Heart right ventricle (tissue), 16 donors: ENCODE data around the gene NKPD1. TPM values are rescaled to one million over a fixed set of nuclear protein-coding genes. Genes with fewer than 3 reads are reported as not detected.

Experiments
- ATAC-seq, 8 donors: fragments of 200-7000 bp; cut with Tn5 transposase; one replicate each; pipeline ENCODE4 v1.9.1; 2020; ENCODE audit warnings: mild to moderate bottlenecking in 8 of 8, moderate library complexity in 8 of 8, moderate number of reproducible peaks in 1 of 8
- DNase-seq, 2 donors: peaks; one replicate each; pipeline ENCODE4 v3.0.0-alpha.2; 2020
- H3K27ac ChIP-seq, 10 donors: fragments of 200-600 bp; sonication (generic) in 2 of 10; one replicate each; pipeline versions ENCODE4 v1.5.0 to v1.8.0; 2020 to 2022; ENCODE audit warnings: mild to moderate bottlenecking in 3 of 10
- H3K27me3 ChIP-seq, 7 donors: fragments of 200-600 bp; one replicate each; pipeline ENCODE4 v1.8.0; 2021 to 2022; ENCODE audit warnings: mild to moderate bottlenecking in 2 of 7
- H3K36me3 ChIP-seq, 9 donors: fragments of 200-600 bp; sonication (generic) in 1 of 9; one replicate each; pipeline versions ENCODE4 v1.5.0 to v1.8.0; 2020 to 2022; ENCODE audit warnings: mild to moderate bottlenecking in 2 of 9
- H3K4me1 ChIP-seq, 9 donors: fragments of 200-600 bp; sonication (generic) in 1 of 9; one replicate each; pipeline versions ENCODE4 v1.5.0 to v1.8.0; 2020 to 2022; ENCODE audit warnings: mild to moderate bottlenecking in 4 of 9
- H3K4me3 ChIP-seq, 10 donors: fragments of 200-600 bp; sonication (generic) in 2 of 10; one replicate each; pipeline versions ENCODE4 v1.5.0 to v1.8.0; 2020 to 2022; ENCODE audit warnings: mild to moderate bottlenecking in 7 of 10, moderate library complexity in 2 of 10
- H3K9me3 ChIP-seq, 11 donors: fragments of 200-600 bp in 10 of 11; sonication (generic) in 2 of 11; one replicate each; pipeline versions ENCODE4 v1.5.0 to v1.8.0; 2013 to 2022; ENCODE audit warnings: mild to moderate bottlenecking in 2 of 11, control low read depth in 1 of 11, moderate library complexity in 1 of 11
- WGBS, 2 donors: extraction: QIAGEN DNeasy Blood & Tissue Kit; methylation state at CpG; one replicate each; pipeline ENCODE4 v1.1.7; 2013; ENCODE audit warnings: inconsistent platforms in 1 of 2; 5-methylcytosine and 5-hydroxymethylcytosine counted together
- intact Hi-C, 10 donors: fragments of 100-400 bp; cut with DNase I; formaldehyde crosslinking; loops; one replicate each; pipeline versions ENCODE4 v1.11.1 to v1.14.2; 2022
- polyA plus RNA-seq, 2 donors: library from polyadenylated mRNA; stranded (reverse); fragments of 200-250 nt; gene quantifications; one replicate each; pipeline ENCODE4 v1.2.3, GENCODE V29; 2013
- total RNA-seq, 10 donors: library from RNA; stranded (reverse); fragmentation: NEBNext Ultra II Directional in 3 of 10; extraction: Animal tissue kit (Norgen Biotek cat#: 25700) in 3 of 10; gene quantifications; one replicate each; pipeline versions ENCODE4 v1.2.1 to v1.2.4, GENCODE V29; 2021 to 2023
- TF ChIP-seq, protein P1 (sequence below), 9 donors: fragments of 200-600 bp; sonication (generic) in 2 of 9; IDR thresholded peaks; one replicate each; pipeline versions ENCODE4 v1.5.0 to v1.8.0; 2021 to 2022; ENCODE audit warnings: antibody characterized with exemption in 9 of 9, mild to moderate bottlenecking in 5 of 9, moderate library complexity in 1 of 9
- donor health status: Arrhythmogenic right ventricular cardiomyopathy.
- donor health status: ischemic (EF 13 %, LVEDD 7.1; RV severe dilation, severe dysfunction).
- donor health status: healthy with polysubstance abuse.
- donor health status: DM: no; HTN: yes; CAD: no.
- donor health status: DM: no; HTN: no; CAD: no.
- donor health status: ischemic (EF 25% LVEDD 6.9; RV normal size, moderate dysfunction).
- donor health status: ischemic (EF 25% LVEDD 5.7; RV mildly dilated, moderate dysfunction).
- donor health status: healthy.
- donor health status: DM: yes; HTN: yes; CAD: no.
- donor health status: Ischemic cardiomyopathy.
- donor health status: ischemic (EF 35%, LVEDD 5.7; RV mildly dilated, moderate dysfunction).
- donor health status: nonischemic (EF 11% LVEDD 7.7; RV severe dilation, severe dysfunction).
- donor health status: DM: yes; HTN: yes; CAD: no.
- donor health status: PGD.
- donor health status: ischemic (EF 29% LVEDD 5.4; RV normal size, mild dysfunction).
- donor health status: nonischemic (EF 23%, LVEDD 6.1; RV moderate dilation, normal function).

The NKPD1 gene
- total and polyA plus RNA-seq, 12 donors = 0.06 to 0.09 (median 0.07) TPM; not detected in 7

GRCh38 chr19:45170146-45171106 is 9.6 kb upstream of the NKPD1 start:
- intact Hi-C loops = loop anchor here in 1 of 10 donors (10.0 kb wide), 1 partner anchor 276 kb away; the partner anchor contains the start of gene TOMM40
- DNase-seq = no peak
- H3K27ac ChIP-seq = peak overlapping the region in 7 of 10 donors; percentile 11 to 74 (median 35)
- TF ChIP-seq, protein P1, sequence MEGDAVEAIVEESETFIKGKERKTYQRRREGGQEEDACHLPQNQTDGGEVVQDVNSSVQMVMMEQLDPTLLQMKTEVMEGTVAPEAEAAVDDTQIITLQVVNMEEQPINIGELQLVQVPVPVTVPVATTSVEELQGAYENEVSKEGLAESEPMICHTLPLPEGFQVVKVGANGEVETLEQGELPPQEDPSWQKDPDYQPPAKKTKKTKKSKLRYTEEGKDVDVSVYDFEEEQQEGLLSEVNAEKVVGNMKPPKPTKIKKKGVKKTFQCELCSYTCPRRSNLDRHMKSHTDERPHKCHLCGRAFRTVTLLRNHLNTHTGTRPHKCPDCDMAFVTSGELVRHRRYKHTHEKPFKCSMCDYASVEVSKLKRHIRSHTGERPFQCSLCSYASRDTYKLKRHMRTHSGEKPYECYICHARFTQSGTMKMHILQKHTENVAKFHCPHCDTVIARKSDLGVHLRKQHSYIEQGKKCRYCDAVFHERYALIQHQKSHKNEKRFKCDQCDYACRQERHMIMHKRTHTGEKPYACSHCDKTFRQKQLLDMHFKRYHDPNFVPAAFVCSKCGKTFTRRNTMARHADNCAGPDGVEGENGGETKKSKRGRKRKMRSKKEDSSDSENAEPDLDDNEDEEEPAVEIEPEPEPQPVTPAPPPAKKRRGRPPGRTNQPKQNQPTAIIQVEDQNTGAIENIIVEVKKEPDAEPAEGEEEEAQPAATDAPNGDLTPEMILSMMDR (IDR thresholded peaks at IDR 0.05) = no peak
- H3K4me1 ChIP-seq = peaks cover 0 to 46% (median 21%) of the 10 kb centered on the region in 9 donors
- no peaks in the 10 kb centered on the region for H3K36me3 ChIP-seq
- WGBS, 2 donors = 79 to 81% methylated on average over 21 of the region's 21 CpGs
- no peaks in the 10 kb centered on the region for H3K9me3 ChIP-seq
- no peak overlapping the region for H3K4me3 ChIP-seq
- H3K27me3 ChIP-seq = no peaks in the 10 kb centered on the region
- no peak for ATAC-seq

- ATAC-seq (no peak), DNase-seq (no peak)
- H3K36me3 ChIP-seq = no peaks in the 10 kb centered on the region
- intact Hi-C loops = loop anchor here in 1 of 10 donors (10.0 kb wide), 1 partner anchor 275 kb away; the partner anchor contains the start of gene TOMM40
- no peak overlapping the region for H3K27ac ChIP-seq
- no peaks in the 10 kb centered on the region for H3K9me3 ChIP-seq
- 92 to 94% methylated on average over 10 of the region's 10 CpGs for WGBS, 2 donors
- no peaks in the 10 kb centered on the region for H3K27me3 ChIP-seq
- TF ChIP-seq, protein P1 (IDR thresholded peaks at IDR 0.05) = no peak
- no peak overlapping the region for H3K4me3 ChIP-seq
- H3K4me1 ChIP-seq = peaks cover 3 to 53% (median 28%) of the 10 kb centered on the region in 9 donors
These were observed 8.8 kb upstream of the NKPD1 start for GRCh38 chr19:45169602-45170001.

GRCh38 chr19:45168767-45169351 is 8.1 kb upstream of the NKPD1 start:
- ATAC-seq = no peak
- Histone ChIP-seq H3K4me1 (peaks cover 7 to 59% (median 35%) of the 10 kb centered on the region in 9 donors), H3K36me3 (no peaks in the 10 kb centered on the region), H3K9me3 (no peaks in the 10 kb centered on the region), H3K4me3 (no peak overlapping the region), H3K27me3 (no peaks in the 10 kb centered on the region), H3K27ac (no peak overlapping the region)
- no peak for DNase-seq
- WGBS, 2 donors = 82 to 84% methylated on average over 16 of the region's 16 CpGs
- TF ChIP-seq, protein P1 (IDR thresholded peaks at IDR 0.05) = no peak
- intact Hi-C loops = no loop called here

DNA sequence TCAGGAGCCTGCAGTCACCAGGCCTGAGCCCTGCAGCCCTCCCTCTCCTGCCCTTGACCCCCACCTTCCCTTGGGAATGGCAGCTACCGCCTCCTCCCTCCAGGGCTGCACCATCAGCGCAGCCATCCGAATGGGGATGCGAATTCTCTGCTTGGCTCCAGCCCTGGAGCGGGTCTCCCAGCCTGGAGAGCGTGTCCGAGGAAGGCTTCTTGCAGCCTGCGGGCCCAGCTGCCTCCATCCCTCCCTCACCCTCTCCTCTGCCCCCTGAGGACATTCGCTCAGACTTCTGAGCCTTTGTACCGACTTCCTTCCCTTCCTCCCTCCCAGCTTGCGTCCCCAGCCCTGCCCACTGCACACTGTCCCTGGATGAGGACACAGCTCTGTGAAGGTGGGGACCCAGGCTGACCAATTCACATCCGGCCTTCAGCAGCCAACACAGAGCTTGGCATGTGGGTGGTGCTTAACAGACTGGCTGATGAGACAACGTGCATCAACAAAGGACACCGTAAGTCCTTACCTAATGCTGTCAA is 6.0 kb upstream of the NKPD1 start:
- peak overlapping the region in 5 of 10 donors; percentile 34 to 48 (median 44) for H3K27ac ChIP-seq
- H3K4me3 ChIP-seq = no peak overlapping the region
- intact Hi-C loops = no loop called here
- 39 to 40% methylated on average over 14 of the region's 14 CpGs for WGBS, 2 donors
- H3K4me1 ChIP-seq = peaks cover 7 to 50% (median 29%) of the 10 kb centered on the region in 9 donors
- no peaks in the 10 kb centered on the region for H3K9me3 ChIP-seq
- H3K36me3 ChIP-seq = no peaks in the 10 kb centered on the region
- TF ChIP-seq, protein P1 (IDR thresholded peaks at IDR 0.05) = no peak
- DNase-seq (no peak), ATAC-seq (peak in 6 of 8 donors; percentile 15 to 45 (median 32))
- peaks cover 0 to 3% (median 0%) of the 10 kb centered on the region in 7 donors for H3K27me3 ChIP-seq
